ENCODE data around the gene UBE2O. TPM values are rescaled to one million over a fixed set of nuclear protein-coding genes. Genes with fewer than 3 reads are reported as not detected.

UBE2O gene
- 13.7 and 18.5 TPM in 2 replicates for total RNA-seq

DNA sequence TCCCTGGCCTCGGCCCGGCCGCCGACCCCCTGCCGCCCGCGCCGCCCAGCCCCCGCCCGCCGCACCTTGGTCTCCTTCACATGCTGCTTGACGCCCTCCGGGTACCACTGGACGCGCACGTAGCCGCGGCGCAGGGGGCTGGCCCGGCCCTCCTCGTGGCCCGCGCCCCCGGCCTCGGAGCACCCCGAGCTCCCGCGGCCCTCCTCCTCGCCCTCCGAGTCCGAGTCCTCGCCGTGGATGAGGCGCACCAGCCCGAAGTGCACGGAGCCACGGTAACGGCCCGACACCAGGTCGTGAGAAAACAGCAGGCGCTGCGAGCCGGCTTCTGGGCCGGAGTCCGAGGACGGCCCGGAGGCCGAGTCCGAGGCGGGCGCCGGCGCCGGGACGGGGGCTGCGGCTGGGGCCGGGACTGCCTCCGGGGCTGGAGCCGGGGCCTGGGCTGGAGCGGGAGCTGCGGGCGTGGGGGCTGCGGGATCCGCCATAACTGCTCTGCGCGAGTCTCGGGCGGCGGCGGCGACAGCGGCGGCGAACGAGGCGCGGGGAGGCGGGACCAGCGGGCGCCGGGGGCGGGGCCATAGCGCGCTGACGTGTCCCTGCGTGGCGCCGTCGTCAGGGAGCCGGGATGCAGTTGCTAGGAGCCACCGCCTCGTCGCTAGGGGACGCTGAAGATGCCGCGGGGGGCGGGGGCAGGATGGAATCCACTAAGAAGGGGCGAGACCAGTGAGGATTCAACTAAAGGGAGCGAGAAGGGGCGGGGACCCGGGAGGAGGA lies at the start of gene UBE2O:
Gene UBE2O, minus strand, starts transcription at position 493 of the 771 bp plus-strand sequence. Its CDS starts 11 bp downstream, at position 482.

DNA sequence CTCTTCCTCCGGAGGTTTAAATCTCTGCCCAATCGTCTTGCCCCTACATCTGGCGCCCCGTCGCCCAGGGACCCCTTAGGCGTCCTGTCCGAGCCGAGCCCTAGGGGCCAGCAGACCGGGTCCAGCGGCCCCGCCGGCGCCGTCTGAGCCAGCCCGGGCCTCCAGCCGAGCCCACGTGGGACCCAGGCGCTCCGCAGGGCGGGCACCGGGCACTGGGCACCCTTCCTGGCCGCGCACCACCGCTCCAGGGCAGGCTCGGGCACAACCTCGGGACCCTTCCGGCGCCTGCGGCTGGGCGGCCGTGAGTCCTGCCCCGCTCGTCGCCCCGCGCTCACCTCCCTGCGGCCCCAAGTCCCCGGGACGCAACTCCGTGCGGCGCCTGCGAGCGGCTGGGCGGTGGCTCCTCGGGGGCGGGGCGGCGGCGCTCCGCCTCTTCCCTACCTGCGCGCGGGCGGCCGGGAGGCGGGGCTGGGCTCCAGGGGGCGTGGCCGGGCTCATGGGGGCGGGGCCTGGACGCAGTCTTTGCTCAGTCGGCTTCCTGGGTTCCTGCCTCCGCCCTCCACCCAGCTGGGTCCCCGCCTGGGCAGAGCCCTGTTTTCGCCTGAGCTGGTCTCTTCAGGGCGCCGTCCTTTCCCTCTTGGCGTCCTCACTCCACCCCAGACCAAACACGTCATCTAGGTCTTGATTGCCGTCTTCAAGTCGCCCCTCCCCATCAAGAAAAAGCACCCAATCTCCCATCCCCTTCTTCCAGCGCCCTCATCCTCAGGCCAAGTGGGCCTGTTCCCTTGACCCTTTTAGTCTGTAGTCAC lies 48.3 kb upstream of the UBE2O start, which contains the start of gene RHBDF2:
Gene RHBDF2, minus strand, starts transcription at position 406 of the 809 bp plus-strand sequence. CDS start 19,899 bp downstream, outside the sequence.

DNA sequence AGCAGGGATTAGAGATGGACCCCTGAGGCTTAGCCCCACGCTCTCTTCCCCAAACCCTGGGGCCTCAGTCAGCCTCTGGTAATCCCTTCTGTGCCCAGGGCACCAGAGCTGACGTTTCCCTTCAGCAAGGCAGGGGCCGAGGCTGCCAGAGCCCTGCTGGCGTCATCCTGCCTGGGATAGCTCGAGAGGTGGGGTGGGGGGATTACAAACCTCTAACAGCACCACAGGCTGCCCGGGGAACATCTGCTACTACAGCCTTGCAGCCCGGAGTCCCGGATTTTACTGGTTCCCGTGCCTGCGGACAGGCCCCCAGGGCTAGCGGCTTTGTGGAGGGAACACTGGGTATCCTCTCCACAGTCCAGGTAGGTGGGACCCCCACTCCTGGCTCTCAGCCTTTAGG lies 14.4 kb upstream of the UBE2O start, which contains the start of gene AANAT:
Gene AANAT, plus strand, starts transcription at position 238 of the 400 bp plus-strand sequence. CDS start 1,144 bp downstream, outside the sequence.

DNA sequence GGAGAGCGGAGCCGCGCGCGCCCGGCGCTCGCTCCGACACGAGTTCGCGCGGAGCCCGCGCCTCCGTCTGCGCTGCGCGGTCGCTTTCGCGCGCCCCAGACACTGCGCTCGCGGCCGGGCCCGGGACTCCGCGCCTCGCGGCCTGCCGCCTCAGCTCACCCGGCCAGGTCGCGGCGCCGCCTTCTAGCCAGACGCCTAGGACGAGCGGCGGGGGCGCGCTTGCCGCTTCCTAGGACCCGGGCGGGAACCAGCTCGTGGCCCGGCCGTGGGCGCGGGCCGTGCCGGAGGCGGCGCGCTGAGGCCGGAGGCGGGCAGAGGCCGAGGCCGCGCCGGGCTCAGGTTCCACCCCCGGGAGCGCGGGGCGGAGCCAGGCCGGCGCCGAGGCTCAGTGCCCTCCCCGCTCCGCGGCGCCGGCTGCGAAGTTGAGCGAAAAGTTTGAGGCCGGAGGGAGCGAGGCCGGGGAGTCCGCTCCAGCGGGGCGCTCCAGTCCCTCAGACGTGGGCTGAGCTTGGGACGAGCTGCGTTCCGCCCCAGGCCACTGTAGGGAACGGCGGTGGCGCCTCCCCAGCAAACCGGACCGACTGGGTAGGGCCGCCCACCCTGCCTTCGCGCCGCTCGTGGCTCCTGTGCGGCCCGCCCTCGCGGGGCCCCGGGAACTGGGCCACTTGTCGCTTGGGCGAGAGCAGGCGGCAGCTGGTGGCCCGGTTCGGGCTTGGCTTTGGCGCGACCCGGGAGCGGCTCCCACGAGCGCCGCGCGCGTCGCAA lies 68.5 kb downstream of the UBE2O start, which contains the start of gene SPHK1:
Gene SPHK1, plus strand, starts transcription at position 388 of the 765 bp plus-strand sequence. CDS start 1,036 bp downstream, outside the sequence.

DNA sequence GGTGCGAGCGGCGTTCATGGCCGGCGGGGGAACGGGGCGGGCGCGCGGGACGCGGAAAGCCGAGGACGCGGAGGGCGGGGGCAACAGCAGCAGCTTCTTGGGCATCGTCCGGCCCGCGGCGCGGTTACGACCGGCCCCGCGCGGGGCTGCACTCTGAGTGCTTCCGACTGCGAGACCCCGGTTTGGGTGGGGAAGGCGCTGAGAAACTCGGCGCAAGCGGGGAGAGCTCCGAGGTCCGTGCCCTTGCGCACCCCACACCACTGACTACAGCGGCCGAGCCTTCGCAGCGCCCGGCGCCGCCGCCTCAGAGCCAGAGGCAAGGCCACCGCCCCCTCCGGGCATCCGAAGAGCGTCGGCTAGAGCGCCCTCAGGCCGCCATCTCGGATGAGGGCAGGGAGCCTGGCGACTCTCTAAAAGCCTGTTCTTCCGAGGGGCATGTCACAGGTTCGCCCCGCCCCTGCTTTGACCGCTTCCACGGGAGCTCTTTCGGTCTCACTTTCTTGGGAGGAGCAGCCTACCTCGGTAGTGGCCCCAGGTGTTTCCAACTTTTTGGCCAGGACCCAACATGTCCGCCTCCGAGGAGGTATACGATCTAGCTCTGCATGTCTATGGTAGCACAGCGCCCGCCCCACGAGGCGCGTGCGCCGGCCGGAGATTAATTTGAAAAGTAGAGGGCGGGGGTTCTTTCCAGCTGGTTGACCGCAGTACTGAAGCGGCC lies 99.2 kb downstream of the UBE2O start, which contains the start of gene PRPSAP1:
Gene PRPSAP1, minus strand, starts transcription at position 318 of the 718 bp plus-strand sequence. Its CDS starts 213 bp downstream, at position 105.

Other genes with a start within 250 kb of the UBE2O start
- 0.15 and 0.65 TPM in 2 replicates for gene RNF157, start 212.7 kb downstream of the UBE2O start, total RNA-seq
- gene UBALD2, start 187.8 kb downstream of the UBE2O start, total RNA-seq = 4.0 and 6.2 TPM in 2 replicates
- 1.9 and 2.7 TPM in 2 replicates for gene QRICH2, start 144.9 kb downstream of the UBE2O start, total RNA-seq
- 38.8 and 47.7 TPM in 2 replicates for gene PRPSAP1, start 99.2 kb downstream of the UBE2O start, total RNA-seq
- 30.5 and 148 TPM in 2 replicates for gene SPHK1, start 68.5 kb downstream of the UBE2O start, total RNA-seq
- not detected in 2 replicates for gene AANAT, start 14.5 kb upstream of the UBE2O start, total RNA-seq
- gene RHBDF2, start 48.3 kb upstream of the UBE2O start, total RNA-seq = 8.1 and 18.1 TPM in 2 replicates
- gene CYGB, start 84.6 kb upstream of the UBE2O start, total RNA-seq = 0.32 and 0.46 TPM in 2 replicates
- not detected in 2 replicates for gene PRCD, start 86.9 kb upstream of the UBE2O start, total RNA-seq
- gene ST6GALNAC2, start 132.7 kb upstream of the UBE2O start, total RNA-seq = 0.65 and 1.1 TPM in 2 replicates
- not detected in 2 replicates for gene ST6GALNAC1, start 190.6 kb upstream of the UBE2O start, total RNA-seq